ENCODE measurements around the gene SLC46A2. TPM values are rescaled to one million over a fixed set of nuclear protein-coding genes. Genes with fewer than 3 reads are reported as not detected.

The SLC46A2 gene
- polyA plus RNA-seq, 1 donor (not counting 4 experiments of a cell fraction or from before 2014, with no cell fraction given) = not detected

DNA sequence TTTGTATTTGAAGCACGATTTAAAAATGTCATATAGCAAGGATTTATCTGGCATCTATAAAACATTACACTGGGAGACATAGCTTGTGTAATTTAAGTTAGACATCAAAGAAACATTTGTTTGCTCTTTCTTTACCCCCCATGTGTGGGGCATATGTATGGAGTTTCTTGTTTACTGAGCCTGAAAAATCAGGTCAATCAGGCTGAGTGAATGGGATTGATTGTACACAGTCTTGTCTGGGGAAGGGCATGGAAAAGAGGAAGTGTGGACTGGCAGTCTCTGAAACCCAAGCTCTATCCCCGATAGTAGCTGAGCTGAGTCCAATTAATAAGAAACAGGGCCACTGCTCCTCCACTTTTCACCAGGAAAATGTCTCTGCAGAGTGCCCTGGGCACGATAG, 49.4 kb downstream of the SLC46A2 start:
- no peak for FAIRE-seq
- no peaks in the 10 kb centered on the region for H3K27me3 ChIP-seq (ENCODE audit: control insufficient read depth, extremely low read depth, insufficient read depth, low read length)
- peaks cover 4 to 13% of the 10 kb centered on the region in 2 experiments for H3K36me3 ChIP-seq (ENCODE audit: control insufficient read depth in 2 of 2, extremely low read depth in 1 of 2, insufficient read depth in 2 of 2, low read length in 2 of 2)
- H4K20me1 ChIP-seq (ENCODE audit: control insufficient read depth, extremely low read depth, insufficient read depth, low read length) = no peaks in the 10 kb centered on the region
- no peak overlapping the region for H3K4me2 ChIP-seq (ENCODE audit: control insufficient read depth, extremely low read depth, insufficient read depth, low read depth, low read length)
- no peak overlapping the region for H3K9ac ChIP-seq (ENCODE audit: control insufficient read depth, extremely low read depth, insufficient read depth, low read length)
- H2AFZ ChIP-seq (ENCODE audit: control insufficient read depth, low read length) = no peak overlapping the region
- TF ChIP-seq EZH2 (IDR thresholded peaks at IDR 0.05; ENCODE audit: low read length) = no peak
- TF ChIP-seq, protein P1, sequence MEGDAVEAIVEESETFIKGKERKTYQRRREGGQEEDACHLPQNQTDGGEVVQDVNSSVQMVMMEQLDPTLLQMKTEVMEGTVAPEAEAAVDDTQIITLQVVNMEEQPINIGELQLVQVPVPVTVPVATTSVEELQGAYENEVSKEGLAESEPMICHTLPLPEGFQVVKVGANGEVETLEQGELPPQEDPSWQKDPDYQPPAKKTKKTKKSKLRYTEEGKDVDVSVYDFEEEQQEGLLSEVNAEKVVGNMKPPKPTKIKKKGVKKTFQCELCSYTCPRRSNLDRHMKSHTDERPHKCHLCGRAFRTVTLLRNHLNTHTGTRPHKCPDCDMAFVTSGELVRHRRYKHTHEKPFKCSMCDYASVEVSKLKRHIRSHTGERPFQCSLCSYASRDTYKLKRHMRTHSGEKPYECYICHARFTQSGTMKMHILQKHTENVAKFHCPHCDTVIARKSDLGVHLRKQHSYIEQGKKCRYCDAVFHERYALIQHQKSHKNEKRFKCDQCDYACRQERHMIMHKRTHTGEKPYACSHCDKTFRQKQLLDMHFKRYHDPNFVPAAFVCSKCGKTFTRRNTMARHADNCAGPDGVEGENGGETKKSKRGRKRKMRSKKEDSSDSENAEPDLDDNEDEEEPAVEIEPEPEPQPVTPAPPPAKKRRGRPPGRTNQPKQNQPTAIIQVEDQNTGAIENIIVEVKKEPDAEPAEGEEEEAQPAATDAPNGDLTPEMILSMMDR (optimal IDR thresholded peaks at IDR 0.05 in 1 of 3, IDR thresholded peaks at IDR 0.05 in 1 of 3, conservative IDR thresholded peaks at IDR 0.05 in 1 of 3; ENCODE audit: extremely low read depth in 1 of 3, insufficient read depth in 2 of 3, low read length in 3 of 3) = no peak
- H3K27ac ChIP-seq (ENCODE audit: control insufficient read depth, insufficient read depth, low read length) = no peak overlapping the region
- H3K4me1 ChIP-seq (ENCODE audit: control insufficient read depth, extremely low read depth, insufficient read depth, low read length) = peaks cover 2% of the 10 kb centered on the region
- no peak overlapping the region for H3K4me3 ChIP-seq (ENCODE audit: control insufficient read depth in 2 of 3, extremely low read depth in 1 of 3, insufficient read depth in 2 of 3, low read depth in 1 of 3, low read length in 3 of 3)
- no peaks in the 10 kb centered on the region for H3K9me3 ChIP-seq (ENCODE audit: control insufficient read depth, low read depth, low read length)
- no peaks in the 10 kb centered on the region for H3K9me1 ChIP-seq (ENCODE audit: control insufficient read depth, extremely low read depth, insufficient read depth, low read length)
- dilution Hi-C loops (cut with MboI; ENCODE audit: extremely low pct_ligation_motif_present, low sequenced_read_pairs) = no loop called here
- no peaks in the 10 kb centered on the region for H3K79me2 ChIP-seq (ENCODE audit: control insufficient read depth, insufficient read depth, low read length)
- no peak for DNase-seq (ENCODE audit: low read depth, low spot score)

DNA sequence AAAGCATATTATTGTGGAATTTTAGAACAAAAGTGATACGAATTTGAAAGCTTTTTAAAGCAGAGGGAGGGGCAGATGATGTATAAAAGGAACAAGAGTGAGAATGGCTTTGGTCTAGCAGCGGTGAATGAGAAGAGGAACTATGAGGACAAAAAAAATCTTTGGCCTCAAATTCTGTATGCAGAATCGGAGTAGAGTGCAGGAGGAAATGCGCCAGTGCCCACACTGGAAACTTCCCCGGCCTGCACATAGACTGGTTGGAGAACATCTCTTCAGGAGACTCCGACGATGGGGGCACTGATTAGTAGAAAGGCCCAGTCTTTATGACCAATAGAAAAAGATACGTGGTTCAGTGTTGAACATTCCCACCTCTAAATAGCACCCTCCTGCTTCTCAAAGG, 51.3 kb downstream of the SLC46A2 start:
- H3K79me2 ChIP-seq (ENCODE audit: control insufficient read depth, insufficient read depth, low read length) = no peaks in the 10 kb centered on the region
- H2AFZ ChIP-seq (ENCODE audit: control insufficient read depth, low read length) = no peak overlapping the region
- H3K9me1 ChIP-seq (ENCODE audit: control insufficient read depth, extremely low read depth, insufficient read depth, low read length) = no peaks in the 10 kb centered on the region
- no peak overlapping the region for H3K27ac ChIP-seq (ENCODE audit: control insufficient read depth, insufficient read depth, low read length)
- TF ChIP-seq, protein P1 (optimal IDR thresholded peaks at IDR 0.05 in 1 of 3, IDR thresholded peaks at IDR 0.05 in 1 of 3, conservative IDR thresholded peaks at IDR 0.05 in 1 of 3; ENCODE audit: extremely low read depth in 1 of 3, insufficient read depth in 2 of 3, low read length in 3 of 3) = no peak
- TF ChIP-seq EZH2 (IDR thresholded peaks at IDR 0.05; ENCODE audit: low read length) = no peak
- dilution Hi-C loops (cut with MboI; ENCODE audit: extremely low pct_ligation_motif_present, low sequenced_read_pairs) = no loop called here
- H3K4me2 ChIP-seq (ENCODE audit: control insufficient read depth, extremely low read depth, insufficient read depth, low read depth, low read length) = no peak overlapping the region
- FAIRE-seq = no peak
- H3K27me3 ChIP-seq (ENCODE audit: control insufficient read depth, extremely low read depth, insufficient read depth, low read length) = no peaks in the 10 kb centered on the region
- no peaks in the 10 kb centered on the region for H3K4me1 ChIP-seq (ENCODE audit: control insufficient read depth, extremely low read depth, insufficient read depth, low read length)
- H4K20me1 ChIP-seq (ENCODE audit: control insufficient read depth, extremely low read depth, insufficient read depth, low read length) = no peaks in the 10 kb centered on the region
- no peak for DNase-seq (ENCODE audit: low read depth, low spot score)
- peaks cover 4 to 16% of the 10 kb centered on the region in 2 experiments for H3K36me3 ChIP-seq (ENCODE audit: control insufficient read depth in 2 of 2, extremely low read depth in 1 of 2, insufficient read depth in 2 of 2, low read length in 2 of 2)
- H3K9ac ChIP-seq (ENCODE audit: control insufficient read depth, extremely low read depth, insufficient read depth, low read length) = no peak overlapping the region
- no peaks in the 10 kb centered on the region for H3K9me3 ChIP-seq (ENCODE audit: control insufficient read depth, low read depth, low read length)
- H3K4me3 ChIP-seq (ENCODE audit: control insufficient read depth in 2 of 3, extremely low read depth in 1 of 3, insufficient read depth in 2 of 3, low read depth in 1 of 3, low read length in 3 of 3) = no peak overlapping the region

All from keratinocyte (primary cell).